Cardiac fibroblast (primary cell): ENCODE data around the gene AMPD2.
A peak's percentile ranks its signal among the peaks of the same experiment; 100 is the strongest.

Experiments
- DNase-seq, 2 donors: peaks; one replicate each; pipeline versions ENCODE4 v3.0.0 to v3.0.0-alpha.2; 2010; ENCODE audit warnings: low read depth in 2 of 2
- H3K4me3 ChIP-seq, 2 donors: replicated peaks in 1 of 2; 1 replicate in 1 of 2; 2 replicates in 1 of 2; pipeline ENCODE4 v1.5.1; 2011; ENCODE audit warnings: low read depth in 2 of 2, low read length in 2 of 2, mild to moderate bottlenecking in 2 of 2, moderate library complexity in 1 of 2
- TF ChIP-seq, protein P1 (sequence below): IDR thresholded peaks from one replicate; pipeline ENCODE4 v1.5.1; 2011; ENCODE audit warnings: low read depth, mild to moderate bottlenecking, low read length, inconsistent platforms

AMPD2 gene

DNA sequence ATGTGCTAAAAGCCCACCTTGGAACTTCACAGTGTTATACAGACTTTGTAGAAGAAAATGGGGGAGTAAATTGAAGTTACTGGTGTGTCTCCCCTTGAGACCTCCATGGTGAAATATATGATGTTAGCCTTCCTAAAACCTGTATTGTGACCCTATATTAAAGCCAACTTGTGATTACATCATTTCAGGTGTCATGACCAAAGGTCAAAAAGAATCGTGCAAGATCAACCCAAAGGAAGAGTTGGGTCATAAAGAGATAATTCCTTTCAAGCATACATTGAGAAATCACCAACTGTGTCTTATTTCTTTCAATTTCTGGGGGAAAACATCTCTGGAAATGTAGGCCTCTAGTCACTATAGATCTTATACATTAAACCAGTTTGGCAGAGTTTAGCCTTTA lies 34.9 kb upstream of the AMPD2 start:
- H3K4me3 ChIP-seq: no peak overlapping the region
- TF ChIP-seq, protein P1, sequence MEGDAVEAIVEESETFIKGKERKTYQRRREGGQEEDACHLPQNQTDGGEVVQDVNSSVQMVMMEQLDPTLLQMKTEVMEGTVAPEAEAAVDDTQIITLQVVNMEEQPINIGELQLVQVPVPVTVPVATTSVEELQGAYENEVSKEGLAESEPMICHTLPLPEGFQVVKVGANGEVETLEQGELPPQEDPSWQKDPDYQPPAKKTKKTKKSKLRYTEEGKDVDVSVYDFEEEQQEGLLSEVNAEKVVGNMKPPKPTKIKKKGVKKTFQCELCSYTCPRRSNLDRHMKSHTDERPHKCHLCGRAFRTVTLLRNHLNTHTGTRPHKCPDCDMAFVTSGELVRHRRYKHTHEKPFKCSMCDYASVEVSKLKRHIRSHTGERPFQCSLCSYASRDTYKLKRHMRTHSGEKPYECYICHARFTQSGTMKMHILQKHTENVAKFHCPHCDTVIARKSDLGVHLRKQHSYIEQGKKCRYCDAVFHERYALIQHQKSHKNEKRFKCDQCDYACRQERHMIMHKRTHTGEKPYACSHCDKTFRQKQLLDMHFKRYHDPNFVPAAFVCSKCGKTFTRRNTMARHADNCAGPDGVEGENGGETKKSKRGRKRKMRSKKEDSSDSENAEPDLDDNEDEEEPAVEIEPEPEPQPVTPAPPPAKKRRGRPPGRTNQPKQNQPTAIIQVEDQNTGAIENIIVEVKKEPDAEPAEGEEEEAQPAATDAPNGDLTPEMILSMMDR: no peak
- DNase-seq: no peak

DNA sequence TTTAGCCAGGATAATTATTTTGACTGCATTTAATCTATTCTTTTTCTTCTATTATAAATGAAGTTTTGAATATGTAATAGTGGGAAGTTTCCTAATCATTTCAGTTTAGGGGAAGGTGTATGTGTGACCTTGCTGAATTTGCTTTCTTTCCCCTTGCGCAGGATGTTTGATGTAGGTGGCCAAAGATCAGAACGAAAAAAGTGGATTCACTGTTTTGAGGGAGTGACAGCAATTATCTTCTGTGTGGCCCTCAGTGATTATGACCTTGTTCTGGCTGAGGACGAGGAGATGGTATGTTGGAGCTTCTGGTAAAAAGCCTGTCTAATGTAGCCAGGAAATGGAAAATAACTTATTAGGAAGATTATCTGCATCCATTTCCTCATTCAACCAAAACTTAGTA lies 33.6 kb upstream of the AMPD2 start:
- TF ChIP-seq, protein P1: no peak
- no peak overlapping the region for H3K4me3 ChIP-seq
- no peak for DNase-seq

DNA sequence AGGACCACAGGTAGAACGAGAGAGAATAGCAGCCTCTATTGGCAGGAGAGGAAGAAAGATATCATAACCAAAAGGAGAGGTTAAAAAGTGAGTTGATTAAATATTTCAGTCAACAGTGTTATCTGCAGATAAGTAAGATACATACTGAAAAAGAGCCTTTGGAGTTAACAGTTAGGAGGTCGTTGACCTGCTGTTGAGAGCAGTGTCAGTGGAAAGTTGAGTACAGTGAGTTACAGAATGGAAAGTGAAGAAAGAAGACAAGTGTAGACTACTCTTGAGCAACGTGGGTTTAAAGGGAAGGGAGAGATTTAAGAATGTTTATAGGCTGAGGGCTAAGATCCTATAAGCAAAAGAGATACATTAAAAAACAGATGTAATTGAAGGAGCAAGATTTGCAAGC lies 30.5 kb upstream of the AMPD2 start:
- H3K4me3 ChIP-seq: no peak overlapping the region
- TF ChIP-seq, protein P1: no peak
- no peak for DNase-seq

DNA sequence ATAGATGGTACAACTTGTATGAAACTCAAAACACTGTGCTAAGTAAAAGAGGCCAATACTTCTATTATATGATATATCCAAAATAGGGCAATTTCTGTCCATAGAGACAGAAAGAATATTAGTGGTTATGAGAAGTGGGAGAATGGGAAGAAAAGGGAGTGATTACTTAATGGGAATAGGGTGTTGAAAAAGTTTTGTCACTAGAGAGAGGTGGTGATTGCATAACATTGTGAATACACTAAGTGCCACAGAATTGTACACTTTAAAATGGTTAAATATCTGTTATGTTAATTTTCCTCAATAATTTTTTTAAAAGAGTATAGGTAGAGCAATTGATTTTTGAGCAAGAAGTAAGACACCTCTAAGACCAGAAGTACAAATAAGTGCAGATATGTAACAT lies 30.0 kb upstream of the AMPD2 start:
- TF ChIP-seq, protein P1: no peak
- no peak overlapping the region for H3K4me3 ChIP-seq
- DNase-seq: no peak

DNA sequence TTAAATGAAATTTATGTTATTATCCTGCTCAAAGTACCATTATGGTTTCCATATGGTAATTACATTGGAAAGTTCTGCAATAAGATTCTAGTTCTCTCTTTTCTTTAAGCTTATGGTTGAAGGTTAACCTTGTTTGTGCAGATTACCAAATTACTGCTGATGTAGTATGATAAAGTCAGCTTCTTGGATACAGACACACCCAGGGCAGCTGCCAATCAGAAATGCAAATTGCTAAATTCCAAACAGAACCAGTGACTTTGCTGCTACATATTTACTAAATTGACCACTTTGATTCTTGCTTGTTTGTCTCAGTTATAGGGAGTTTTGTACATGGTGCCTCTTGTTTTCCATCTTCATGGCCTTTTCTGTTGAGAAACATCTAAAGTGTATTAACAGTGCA lies 26.7 kb upstream of the AMPD2 start:
- DNase-seq: no peak
- TF ChIP-seq, protein P1: no peak
- H3K4me3 ChIP-seq: no peak overlapping the region

DNA sequence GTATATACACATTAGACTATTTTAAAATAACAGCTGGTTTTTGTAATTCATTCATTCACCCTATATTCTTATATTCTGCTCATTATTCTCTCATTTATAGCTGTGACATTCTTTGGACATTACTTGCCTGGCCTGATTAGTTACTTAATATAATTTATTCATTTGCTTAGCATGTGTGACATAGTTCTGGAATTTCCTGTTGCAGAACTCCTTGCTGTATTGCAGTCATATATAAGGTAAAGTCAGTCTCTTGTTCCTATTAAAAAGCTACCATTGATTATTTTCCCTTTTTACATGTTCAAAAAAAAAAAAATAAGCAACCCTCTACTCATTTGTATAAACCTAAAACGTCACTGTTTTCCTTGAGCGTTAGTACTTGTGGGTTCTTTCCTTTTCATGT lies 24.1 kb upstream of the AMPD2 start:
- peak; percentile 38 to 58 for DNase-seq
- TF ChIP-seq, protein P1: no peak
- no peak overlapping the region for H3K4me3 ChIP-seq

DNA sequence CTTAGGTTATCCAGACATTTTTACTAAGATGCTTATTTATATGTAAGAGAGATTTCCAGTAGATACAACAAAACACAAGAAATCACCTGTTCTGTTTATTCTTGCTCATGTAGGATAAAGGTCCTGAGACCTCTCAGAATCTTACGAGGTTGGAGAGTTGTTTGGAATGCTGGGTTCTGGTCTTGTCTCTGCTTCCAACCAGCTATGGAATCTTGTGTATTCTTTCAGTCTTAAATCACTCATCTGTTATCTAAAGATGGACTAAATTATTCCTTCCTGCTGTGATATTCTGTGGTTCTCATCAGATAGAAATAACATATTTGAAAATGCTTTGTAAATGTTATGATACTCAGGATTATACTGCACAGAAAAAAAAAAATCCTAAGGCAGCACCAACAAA lies 21.5 kb upstream of the AMPD2 start:
- TF ChIP-seq, protein P1: no peak
- no peak for DNase-seq
- H3K4me3 ChIP-seq: no peak overlapping the region
